SHP77 (cell line): ENCODE measurements around the gene TYSND1.
"Not testable (repeated sequence)": the region's sequence is repeated elsewhere in the genome, so short reads cannot be mapped to it uniquely, and the experiment has no call there.

Experiments used
- DNase-seq, 2 experiments: peaks; one replicate each; lab custom pipeline; 2025; lab: John Stamatoyannopoulos, UW

Gene TYSND1

DNA sequence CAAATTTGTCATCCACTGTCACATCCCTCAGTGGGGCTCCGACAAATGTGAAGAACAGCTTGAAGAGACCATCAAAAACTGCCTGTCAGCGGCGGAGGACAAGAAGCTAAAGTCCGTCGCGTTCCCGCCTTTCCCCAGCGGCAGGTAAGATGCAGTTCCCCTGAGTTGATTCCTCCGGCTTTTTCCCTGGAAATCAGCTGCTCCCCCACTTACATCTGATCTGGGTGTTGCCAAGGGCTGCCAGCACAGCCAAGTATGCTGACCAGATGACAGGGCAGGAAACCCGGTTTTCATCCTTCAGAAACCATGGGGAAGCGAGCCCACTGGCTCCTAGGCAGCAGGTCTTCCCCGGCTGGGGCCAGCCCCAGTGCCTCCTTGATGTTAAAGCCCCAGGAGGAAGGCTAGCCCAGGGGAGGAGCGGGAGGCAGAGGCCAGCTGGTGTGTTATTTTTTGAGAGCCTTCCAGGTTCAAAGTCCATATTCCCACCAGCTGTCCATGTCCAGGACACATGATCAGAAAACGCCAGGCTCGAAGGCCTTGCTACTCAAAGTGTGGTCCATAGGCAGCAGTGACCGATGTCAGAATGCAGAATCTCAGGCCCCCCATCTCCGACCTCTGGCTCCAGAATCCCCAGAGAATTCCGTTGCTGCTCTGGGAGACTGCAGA is 37.3 kb downstream of the TYSND1 start:
- no peak for DNase-seq

DNA sequence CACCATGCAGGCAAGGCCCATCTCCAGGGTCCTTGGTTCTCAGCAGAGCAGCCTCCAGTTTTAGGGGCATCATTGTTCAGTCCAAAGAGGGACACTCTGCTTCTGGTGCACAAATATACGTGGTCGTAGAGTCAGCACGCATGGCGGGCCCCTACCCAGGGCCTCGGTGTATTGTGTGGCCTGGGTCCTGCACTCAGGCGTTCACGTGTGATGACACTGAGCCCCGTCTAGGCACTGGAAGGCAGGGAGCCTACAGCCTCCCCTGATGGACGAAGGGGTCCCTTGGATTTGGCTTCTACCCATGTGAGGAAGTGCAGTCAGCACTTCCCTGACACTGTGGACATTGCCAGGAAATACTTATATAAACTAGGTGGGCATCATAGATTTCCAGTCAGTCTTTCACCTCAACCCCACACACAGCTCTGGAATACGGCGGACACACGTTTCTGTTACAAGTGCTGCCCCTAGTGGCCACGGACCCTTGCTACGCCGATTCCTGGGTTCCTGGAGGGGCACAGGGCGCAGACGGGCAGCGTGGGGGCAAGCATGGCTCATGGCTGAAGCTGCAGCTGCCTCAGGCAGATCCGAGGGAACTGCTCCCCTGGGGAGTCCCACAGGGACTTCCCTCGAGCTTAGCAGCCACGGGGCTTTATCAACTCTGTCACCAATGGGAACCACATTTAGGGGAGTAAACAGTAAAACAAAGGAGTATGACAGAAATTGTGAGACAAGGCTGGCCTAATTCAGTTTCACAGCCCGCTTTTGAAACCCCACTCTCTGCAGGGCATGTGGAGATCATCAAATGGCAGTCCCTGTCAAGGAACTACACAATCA is 39.3 kb downstream of the TYSND1 start:
- DNase-seq: no peak

DNA sequence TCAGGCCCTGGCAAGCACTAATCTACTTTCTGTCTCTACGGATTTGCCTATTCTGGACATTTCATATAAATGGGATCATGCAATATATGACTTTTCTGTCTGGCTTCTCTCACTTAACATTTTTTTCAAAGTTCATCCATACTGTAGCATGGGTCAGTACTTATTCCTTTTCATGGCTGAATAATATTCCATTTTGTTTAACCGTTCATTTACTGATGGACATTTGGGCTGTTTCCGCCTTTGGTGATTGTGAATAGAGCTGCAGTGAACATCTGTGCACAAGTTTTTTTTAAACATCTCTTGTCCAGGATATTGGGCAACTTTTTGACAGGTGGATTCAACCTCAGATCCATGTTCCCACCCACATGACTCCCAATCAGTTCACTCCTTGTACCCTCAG is 44.8 kb downstream of the TYSND1 start:
- no peak for DNase-seq

DNA sequence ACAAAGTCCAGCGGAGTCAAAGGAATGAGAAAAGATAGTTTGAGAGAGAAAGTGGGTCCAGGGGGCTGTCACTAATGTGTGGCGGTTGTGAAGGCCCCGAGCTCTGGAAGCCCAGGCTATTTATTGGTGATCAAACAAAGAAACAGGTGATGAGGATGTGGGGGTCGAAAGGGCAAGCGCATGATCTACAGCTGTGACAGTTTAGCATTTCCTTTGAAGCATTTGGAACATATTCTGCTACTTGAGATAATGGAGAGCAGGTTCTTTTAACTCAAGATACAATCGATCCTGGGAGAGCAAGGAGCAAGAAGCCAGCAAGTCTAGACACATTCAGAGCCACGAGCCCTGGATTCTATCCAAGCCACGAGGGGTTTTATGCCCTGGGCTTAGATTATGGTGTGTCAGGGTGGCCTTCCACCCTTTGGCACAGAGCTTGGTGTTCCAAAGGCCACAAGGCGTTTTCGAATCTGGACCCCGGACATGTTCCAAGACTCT is 45.4 kb downstream of the TYSND1 start:
- DNase-seq: not testable (repeated sequence)

DNA sequence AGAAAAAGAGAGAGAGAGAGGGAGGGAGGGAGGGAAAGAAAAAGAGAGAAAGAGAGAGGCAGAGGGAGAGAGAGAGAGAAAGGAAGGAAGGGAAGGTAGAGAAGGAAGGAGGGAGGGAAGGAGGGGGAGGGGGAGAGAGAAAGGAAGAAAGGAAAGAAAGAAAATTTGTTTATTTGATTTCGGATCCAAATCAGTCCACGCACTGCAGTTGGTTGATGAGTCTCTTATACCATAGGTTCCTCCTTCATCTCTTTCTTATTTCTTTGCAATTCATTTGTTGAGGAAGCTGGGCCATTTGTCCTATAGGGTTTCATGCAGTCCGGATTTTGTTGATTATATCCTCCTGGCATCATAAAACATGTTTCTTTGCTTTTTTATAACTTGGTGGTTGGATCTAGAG is 48.2 kb downstream of the TYSND1 start:
- no peak for DNase-seq

DNA sequence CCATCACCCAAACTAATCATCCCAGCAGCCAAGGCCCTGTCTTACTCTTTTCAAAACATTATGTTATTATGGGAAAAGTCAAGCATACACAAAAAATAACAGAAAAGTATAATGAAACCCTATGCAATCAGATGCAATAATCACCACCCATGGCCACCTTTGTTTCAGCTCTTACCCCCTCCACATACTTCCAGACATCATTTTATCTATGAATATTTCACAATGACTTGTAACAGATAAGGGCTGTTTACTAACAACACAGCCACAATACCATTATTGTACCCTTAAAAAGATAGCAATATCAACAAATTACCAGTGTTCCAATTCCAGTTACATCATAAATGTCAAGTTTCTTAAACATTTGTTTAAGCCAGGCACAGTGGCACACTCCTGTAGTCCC is 49.0 kb downstream of the TYSND1 start:
- DNase-seq: no peak

DNA sequence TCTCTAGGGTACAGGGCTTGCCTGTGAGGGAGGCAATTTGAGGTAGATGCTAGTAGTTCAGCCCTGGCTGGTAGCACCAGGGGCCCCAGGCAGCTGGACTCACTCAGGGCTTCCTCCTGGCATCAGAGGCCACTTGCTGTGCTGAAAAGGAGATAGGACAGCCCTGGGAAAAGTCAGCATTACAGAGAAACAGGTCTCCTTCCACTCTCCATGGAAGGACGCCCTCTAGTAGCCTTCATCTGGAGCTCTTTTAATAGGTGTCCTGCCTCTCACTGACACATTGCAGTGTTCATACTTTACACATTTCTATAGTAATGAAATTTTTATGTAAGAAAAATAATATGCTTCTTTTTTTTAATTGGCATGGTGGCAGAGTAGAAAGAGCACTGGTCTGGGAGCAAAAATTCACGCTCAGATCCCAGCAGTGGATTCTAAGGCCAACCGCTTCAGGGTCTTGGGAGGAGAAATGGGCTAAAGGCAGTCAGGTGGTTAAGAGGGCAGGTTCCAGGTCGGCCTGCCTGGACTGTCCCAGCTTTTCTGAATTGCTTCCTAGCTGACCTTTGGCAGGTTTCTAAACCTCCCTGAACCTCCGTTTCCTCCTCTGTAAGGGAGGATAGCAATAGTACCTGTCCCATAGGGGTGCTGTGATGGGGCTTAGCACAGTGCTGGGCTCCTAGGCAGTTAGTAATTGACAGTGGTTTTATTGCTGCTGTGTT is 49.6 kb downstream of the TYSND1 start:
- DNase-seq: no peak

DNA sequence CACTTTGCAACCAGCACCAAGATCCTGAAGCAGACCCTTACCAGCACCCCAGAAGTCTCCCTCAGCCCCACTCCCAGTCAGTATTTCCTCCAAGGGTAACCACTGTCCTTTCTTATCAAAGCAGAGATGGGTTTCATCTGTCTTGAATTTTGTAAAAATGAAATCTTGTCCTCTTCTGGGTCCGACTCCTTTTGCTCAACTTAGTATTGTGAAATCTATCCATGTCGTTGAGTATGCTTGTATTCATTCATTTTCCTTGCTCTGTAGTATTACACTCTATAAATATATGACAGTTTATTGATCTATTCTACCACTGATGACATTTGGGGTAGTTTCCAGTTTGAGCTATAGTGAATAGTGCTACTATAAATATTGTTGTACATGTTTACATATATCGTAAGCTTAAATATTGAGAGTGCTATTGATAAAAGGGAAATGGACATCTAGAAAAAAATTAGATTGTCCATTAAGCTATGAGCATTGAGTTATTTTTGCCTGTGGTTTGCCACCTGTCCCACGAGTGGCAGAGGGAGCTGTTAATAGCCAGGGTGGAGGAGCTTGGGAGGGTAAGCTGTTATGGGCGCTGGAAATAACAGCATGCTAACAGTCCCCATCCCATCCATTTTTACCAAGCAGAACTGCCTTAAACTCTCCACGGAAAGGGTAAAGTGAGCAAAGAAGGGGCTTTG is 50.3 kb downstream of the TYSND1 start:
- no peak for DNase-seq

DNA sequence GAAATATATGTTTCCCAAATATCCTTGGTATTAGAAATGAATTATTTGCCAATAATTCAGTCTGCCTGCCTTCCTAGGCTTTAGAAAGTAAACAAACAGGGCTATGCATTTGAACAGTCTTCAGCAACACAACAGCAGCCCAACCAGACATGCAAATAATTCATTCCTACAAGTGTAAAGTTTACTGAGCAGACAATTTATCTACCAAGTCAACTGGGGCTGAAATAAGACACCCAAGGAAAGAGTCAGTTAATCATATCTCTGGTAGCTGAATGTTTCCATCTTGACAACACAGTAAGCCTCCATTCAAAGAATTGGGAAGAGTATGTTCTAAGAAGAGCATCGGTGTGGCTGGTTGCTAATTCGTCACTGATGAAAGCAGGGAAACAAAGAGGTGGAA is 52.2 kb downstream of the TYSND1 start:
- no peak for DNase-seq

DNA sequence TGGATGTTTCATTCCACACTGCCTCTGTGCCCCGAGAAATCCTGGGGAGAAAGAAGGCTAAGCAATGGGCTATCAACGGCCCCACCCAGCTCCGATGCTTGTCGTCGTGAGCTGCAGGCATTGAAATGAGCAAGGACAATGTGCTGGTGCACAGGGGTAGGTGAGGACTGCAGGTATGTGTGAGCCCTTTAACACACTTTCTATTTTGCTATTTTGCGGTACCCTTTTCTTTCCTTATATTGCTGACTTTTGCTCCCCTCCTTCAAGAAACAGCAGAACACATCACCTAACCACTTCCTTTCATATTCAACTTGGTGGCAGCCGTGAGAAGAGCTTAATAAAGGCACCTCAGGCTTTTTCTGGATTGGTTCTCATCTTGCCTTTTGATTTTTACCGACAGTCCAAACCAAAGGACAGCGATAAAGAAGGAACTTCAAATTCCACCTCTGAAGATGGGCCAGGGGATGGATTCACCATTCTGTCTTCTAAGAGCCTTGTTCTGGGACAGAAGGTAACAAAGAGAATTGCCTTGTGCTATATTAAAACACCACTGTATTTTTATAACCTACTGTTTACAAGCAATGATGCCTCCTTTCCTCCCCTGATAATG is 53.1 kb downstream of the TYSND1 start:
- no peak for DNase-seq

DNA sequence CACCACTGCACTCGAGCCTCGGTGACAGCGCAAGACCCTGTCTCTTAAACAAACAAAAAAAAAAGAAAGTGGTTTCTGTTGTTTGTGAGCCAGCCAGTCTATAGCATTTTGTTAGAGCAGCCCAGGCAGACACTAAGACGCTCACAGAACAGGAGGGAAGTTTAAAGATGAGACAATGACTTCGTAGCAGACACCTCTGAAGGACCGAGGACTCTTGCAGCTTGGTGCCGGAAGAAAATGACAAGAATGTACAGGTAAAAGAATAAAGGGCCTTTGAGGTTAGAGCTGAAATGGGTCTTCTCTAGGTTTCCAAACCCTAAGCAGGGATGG is 54.1 kb downstream of the TYSND1 start:
- DNase-seq: no peak

DNA sequence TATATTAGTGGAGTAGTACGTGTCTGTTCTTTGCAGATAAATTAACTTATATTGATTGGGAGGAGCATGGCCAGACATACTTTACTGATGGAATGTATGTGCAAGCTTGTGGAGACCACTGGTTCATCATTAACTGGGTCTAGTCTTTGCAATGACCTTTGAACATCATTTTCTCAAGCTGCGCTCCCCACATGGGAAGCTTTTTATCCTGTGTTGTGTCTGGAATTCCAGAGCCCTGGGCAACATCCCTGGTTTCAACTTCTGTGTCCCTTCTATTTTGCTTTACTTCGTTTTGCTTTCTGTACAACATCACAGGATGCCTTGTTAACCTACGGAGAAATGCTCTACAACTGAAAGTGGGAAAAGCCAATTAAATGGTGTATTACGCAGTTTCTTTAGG is 55.5 kb downstream of the TYSND1 start:
- DNase-seq: no peak

DNA sequence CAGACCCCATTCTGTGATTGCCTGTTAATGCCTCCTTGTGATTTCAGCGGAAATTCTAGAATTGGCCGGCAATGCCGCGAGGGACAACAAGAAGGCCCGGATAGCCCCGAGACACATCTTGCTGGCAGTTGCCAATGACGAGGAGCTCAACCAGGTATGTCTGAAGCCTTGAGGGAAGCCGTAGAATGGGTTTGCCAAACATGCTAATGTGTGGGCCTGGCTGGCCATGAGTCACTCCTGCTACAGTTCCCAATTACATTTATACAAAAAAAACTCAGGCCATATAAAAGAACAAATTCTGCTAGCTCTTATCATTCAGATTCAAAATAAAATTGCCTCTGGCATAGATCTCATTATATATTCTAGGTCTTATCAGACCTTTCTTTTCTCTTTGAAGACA is 56.5 kb downstream of the TYSND1 start:
- no peak for DNase-seq

DNA sequence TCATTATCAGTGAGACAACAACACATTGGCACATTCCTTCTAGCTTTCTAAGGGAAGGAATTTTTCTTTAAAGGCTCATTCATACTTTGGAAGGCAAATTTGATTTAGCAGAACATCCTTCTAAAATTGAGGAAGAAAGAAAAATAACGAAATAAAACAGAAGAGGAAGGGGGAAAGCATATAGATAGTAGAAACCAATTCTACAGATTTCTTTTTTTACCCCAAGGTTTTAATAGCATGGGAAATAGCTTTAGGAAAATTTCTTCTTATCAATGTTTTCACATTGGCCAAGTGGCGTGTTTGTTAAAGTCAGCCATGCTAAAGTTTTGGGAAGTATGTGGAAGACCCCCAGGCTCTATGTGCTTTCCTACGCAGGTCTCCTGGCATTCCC is 58.2 kb downstream of the TYSND1 start:
- DNase-seq: no peak
